ENCODE data around the gene GRID2.

DNA sequence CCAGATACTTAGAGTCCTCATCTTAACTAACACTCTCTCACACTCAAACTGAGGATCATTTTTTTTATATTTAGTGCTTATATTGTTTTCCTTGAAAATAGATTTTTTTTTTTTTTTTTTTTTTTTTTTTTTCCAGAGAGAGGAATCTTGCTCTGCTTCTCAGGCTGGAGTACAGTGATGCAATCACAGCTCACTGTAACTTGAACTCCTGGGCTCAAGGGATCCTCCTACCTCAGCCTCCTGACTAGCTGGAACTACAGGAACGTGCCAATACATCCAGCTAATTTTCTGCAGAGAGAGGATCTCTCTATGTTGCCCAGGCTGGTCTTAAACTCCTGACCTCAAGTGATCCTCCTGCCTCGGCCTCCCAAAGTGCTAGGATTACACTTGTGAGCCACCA, 874.5 kb downstream of the GRID2 start:
- TF ChIP-seq CTCF (IDR thresholded peaks at IDR 0.05): no peak
- TF ChIP-seq POLR2A (IDR thresholded peaks at IDR 0.05): no peak
